H1 (cell line): Measurements from ENCODE around the gene FAM83B. TPM values are rescaled to one million over a fixed set of nuclear protein-coding genes. Genes with fewer than 3 reads are reported as not detected.

ENCODE experiments used
- CTCF ChIA-PET: fragments of 300-600 bp; sonication (Branson Sonifier 250); formaldehyde crosslinking; loops from one replicate; lab custom pipeline; 2021; ENCODE audit not compliant: partially characterized antibody; lab: Charles Lee
- POLR2A ChIA-PET: fragments of 300-600 bp; sonication (Branson Sonifier 250); formaldehyde crosslinking; loops from one replicate; lab custom pipeline; 2021; ENCODE audit warnings: inconsistent platforms; ENCODE audit not compliant: partially characterized antibody; lab: Charles Lee
- DNase-seq, 2 experiments: peaks; one replicate each; pipeline versions ENCODE4 v3.0.0 to v3.0.0-alpha.2; 2010 to 2022; ENCODE audit warnings: low spot score in 2 of 2, low read depth in 1 of 2, mixed read lengths in 1 of 2
- FAIRE-seq: peaks from 2 replicates; lab custom pipeline; 2011; peaks lifted over from hg19 to GRCh38; lab: Jason Lieb, UNC
- H2AFZ ChIP-seq: 2 replicates; pipeline ENCODE4 v1.8.1; 2012; ENCODE audit warnings: low read length, inconsistent platforms
- H2AK5ac ChIP-seq: 2 replicates; pipeline ENCODE4 v1.6.1; 2013; ENCODE audit warnings: low read depth, low read length
- H2BK120ac ChIP-seq: replicated peaks from 2 replicates; pipeline ENCODE3; 2013; ENCODE audit warnings: low read depth, low read length, inconsistent platforms
- H2BK12ac ChIP-seq: 2 replicates; pipeline ENCODE4 v1.6.1; 2013; ENCODE audit warnings: low read depth, low read length
- H2BK15ac ChIP-seq: 2 replicates; pipeline ENCODE4 v1.6.1; 2013; ENCODE audit warnings: low read length
- H2BK20ac ChIP-seq: 2 replicates; pipeline ENCODE4 v1.6.1; 2013; ENCODE audit warnings: low read length
- H2BK5ac ChIP-seq: 2 replicates; pipeline ENCODE4 v1.6.1; 2013; ENCODE audit warnings: low read depth, low read length
- H3K14ac ChIP-seq: 2 replicates; pipeline ENCODE4 v1.6.1; 2013; ENCODE audit warnings: inconsistent platforms; ENCODE audit not compliant: insufficient read length
- H3K18ac ChIP-seq: 2 replicates; pipeline ENCODE4 v1.6.1; 2013; ENCODE audit warnings: low read length; ENCODE audit errors: extremely low read depth
- H3K23ac ChIP-seq: 2 replicates; pipeline ENCODE4 v1.6.1; 2013; ENCODE audit warnings: inconsistent platforms; ENCODE audit not compliant: insufficient read length
- H3K23me2 ChIP-seq: 2 replicates; pipeline ENCODE4 v1.6.1; 2013; ENCODE audit warnings: low read depth, low read length
- H3K27ac ChIP-seq: 2 replicates; pipeline ENCODE4 v1.6.1; 2011; ENCODE audit warnings: low read depth, low read length, inconsistent platforms
- H3K27me3 ChIP-seq, 4 experiments: replicated peaks in 1 of 4; 1 replicate in 1 of 4; 2 replicates in 3 of 4; pipeline versions ENCODE4 v1.6.1 to v1.8.1; 2011 to 2013; ENCODE audit warnings: low read length in 3 of 4, mild to moderate bottlenecking in 3 of 4, inconsistent platforms in 2 of 4, mixed read lengths in 2 of 4, moderate library complexity in 1 of 4; ENCODE audit not compliant: control insufficient read depth in 3 of 4, insufficient read depth in 3 of 4; ENCODE audit errors: extremely low read depth in 1 of 4
- H3K36me3 ChIP-seq, 4 experiments: 2 replicates each; pipeline versions ENCODE4 v1.6.1 to v1.8.1; 2011 to 2013; ENCODE audit warnings: mild to moderate bottlenecking in 4 of 4, low read length in 3 of 4, moderate library complexity in 2 of 4, control low read depth in 1 of 4, inconsistent platforms in 1 of 4; ENCODE audit not compliant: insufficient read depth in 4 of 4, control insufficient read depth in 2 of 4
- H3K4ac ChIP-seq: replicated peaks from 2 replicates; pipeline ENCODE3; 2013; ENCODE audit warnings: low read length, low read depth, mixed read lengths, inconsistent platforms; ENCODE audit not compliant: insufficient read length
- H3K4me1 ChIP-seq, 4 experiments: replicated peaks in 1 of 4; 1 replicate in 1 of 4; 2 replicates in 3 of 4; pipeline versions ENCODE4 v1.6.1 to v1.8.1; 2011 to 2013; ENCODE audit warnings: low read length in 3 of 4, inconsistent platforms in 2 of 4, mixed read lengths in 1 of 4; ENCODE audit not compliant: insufficient read depth in 4 of 4, control insufficient read depth in 3 of 4
- H3K4me2 ChIP-seq, 2 experiments: 2 replicates each; pipeline versions ENCODE4 v1.6.1 to v1.8.1; 2011 to 2013; ENCODE audit warnings: low read depth in 2 of 2, low read length in 2 of 2, control low read depth in 1 of 2, inconsistent platforms in 1 of 2, mild to moderate bottlenecking in 1 of 2; ENCODE audit not compliant: insufficient read depth in 1 of 2
- H3K4me3 ChIP-seq, 4 experiments: fragments of 200-600, 300-600 bp in 1 of 4; sonication (generic), shearing (Covaris generic), sonication (Bioruptor Twin) in 1 of 4; 2 replicates each; pipeline versions ENCODE4 v1.5.1 to v1.8.1; 2011 to 2016; ENCODE audit warnings: low read length in 4 of 4, low read depth in 3 of 4, control low read depth in 2 of 4, inconsistent platforms in 2 of 4, mild to moderate bottlenecking in 2 of 4, mixed read lengths in 1 of 4, moderate library complexity in 1 of 4; ENCODE audit not compliant: insufficient read depth in 2 of 4; ENCODE audit errors: extremely low read depth in 1 of 4
- H3K56ac ChIP-seq: replicated peaks from 2 replicates; pipeline ENCODE3; 2013; ENCODE audit warnings: low read depth, mild to moderate bottlenecking, mixed read lengths, low read length, inconsistent platforms; ENCODE audit not compliant: insufficient read length
- H3K79me1 ChIP-seq: 2 replicates; pipeline ENCODE4 v1.6.1; 2013; ENCODE audit warnings: low read depth, low read length, control low read depth
- H3K79me2 ChIP-seq, 2 experiments: 2 replicates each; pipeline versions ENCODE4 v1.6.1 to v1.8.1; 2012 to 2013; ENCODE audit warnings: low read length in 2 of 2, mild to moderate bottlenecking in 2 of 2, inconsistent platforms in 1 of 2; ENCODE audit not compliant: insufficient read depth in 2 of 2, control insufficient read depth in 1 of 2
- H3K9ac ChIP-seq, 4 experiments: replicated peaks in 1 of 4; 1 replicate in 1 of 4; 2 replicates in 3 of 4; pipeline versions ENCODE4 v1.6.1 to v1.8.1; 2011 to 2013; ENCODE audit warnings: low read depth in 3 of 4, low read length in 3 of 4, control low read depth in 2 of 4, mild to moderate bottlenecking in 2 of 4, moderate library complexity in 2 of 4, inconsistent platforms in 1 of 4; ENCODE audit errors: extremely low read depth in 1 of 4
- H3K9me3 ChIP-seq, 2 experiments: 2 replicates each; pipeline versions ENCODE4 v1.6.1 to v1.8.1; 2012 to 2013; ENCODE audit warnings: mild to moderate bottlenecking in 2 of 2, moderate library complexity in 2 of 2, control low read depth in 1 of 2, inconsistent platforms in 1 of 2, low read depth in 1 of 2, low read length in 1 of 2, mixed read lengths in 1 of 2; ENCODE audit not compliant: insufficient read depth in 2 of 2
- H4K20me1 ChIP-seq, 2 experiments: replicated peaks in 1 of 2; 2 replicates each; pipeline versions ENCODE3 to v1.8.1; 2011 to 2013; ENCODE audit warnings: inconsistent platforms in 2 of 2, low read length in 2 of 2, mild to moderate bottlenecking in 1 of 2; ENCODE audit not compliant: insufficient read depth in 2 of 2, control insufficient read depth in 1 of 2
- H4K5ac ChIP-seq: 2 replicates; pipeline ENCODE4 v1.6.1; 2013; ENCODE audit warnings: low read length, low read depth, mixed read lengths, inconsistent platforms; ENCODE audit not compliant: insufficient read length
- H4K8ac ChIP-seq: 2 replicates; pipeline ENCODE4 v1.8.0; 2013; ENCODE audit warnings: mild to moderate bottlenecking, moderate library complexity, low read length, inconsistent platforms; ENCODE audit not compliant: insufficient read depth; ENCODE audit errors: extremely low read depth
- H4K91ac ChIP-seq: replicated peaks from 2 replicates; pipeline ENCODE3; 2013; ENCODE audit warnings: low read length, mixed read lengths, inconsistent platforms; ENCODE audit not compliant: insufficient read length
- ATF2 ChIP-seq: IDR thresholded peaks from 2 replicates; pipeline ENCODE4 v1.6.1; 2012; ENCODE audit warnings: low read length, inconsistent platforms
- BACH1 ChIP-seq: IDR thresholded peaks from 2 replicates; pipeline ENCODE4 v1.6.1; 2012; ENCODE audit warnings: low read length, improper control_type of control experiment
- E2F6 ChIP-seq: IDR thresholded peaks from 2 replicates; pipeline ENCODE4 v1.6.1; 2012; ENCODE audit warnings: inconsistent platforms
- EZH2 ChIP-seq: fragments of 200-600 bp; sonication (generic); IDR thresholded peaks from 2 replicates; pipeline ENCODE4 v1.7.1; 2012; ENCODE audit warnings: low read depth, mild to moderate bottlenecking, moderate library complexity, low read length, inconsistent platforms; ENCODE audit not compliant: severe bottlenecking
- GTF2F1 ChIP-seq: IDR thresholded peaks from 2 replicates; pipeline ENCODE4 v1.6.1; 2012; ENCODE audit warnings: low read depth, low read length, improper control_type of control experiment, borderline replicate concordance
- MAX ChIP-seq: IDR thresholded peaks from 2 replicates; pipeline ENCODE4 v1.6.1; 2012; ENCODE audit warnings: inconsistent platforms
- PHF8 ChIP-seq: fragments of 200-600 bp; sonication (generic); conservative IDR thresholded peaks from 2 replicates; pipeline ENCODE4 v1.7.1; 2012; ENCODE audit warnings: low read depth, mild to moderate bottlenecking, inconsistent platforms, low read length, moderate library complexity
- POLR2A ChIP-seq, 2 experiments: IDR thresholded peaks; 1 replicate in 1 of 2; 2 replicates in 1 of 2; pipeline ENCODE4 v1.6.1; 2011; ENCODE audit warnings: low read depth in 2 of 2, low read length in 2 of 2, mild to moderate bottlenecking in 2 of 2; ENCODE audit errors: control extremely low read depth in 1 of 2
- RAD21 ChIP-seq, 2 experiments: IDR thresholded peaks in 1 of 2; conservative IDR thresholded peaks in 1 of 2; 2 replicates each; pipeline ENCODE4 v1.6.1; 2011; ENCODE audit warnings: low read depth in 2 of 2, low read length in 2 of 2, improper control_type of control experiment in 1 of 2, inconsistent platforms in 1 of 2, mild to moderate bottlenecking in 1 of 2, moderate library complexity in 1 of 2
- RFX5 ChIP-seq: IDR thresholded peaks from 2 replicates; pipeline ENCODE4 v1.6.1; 2011; ENCODE audit warnings: low read depth, low read length, improper control_type of control experiment, borderline replicate concordance
- SIX5 ChIP-seq: IDR thresholded peaks from 2 replicates; pipeline ENCODE4 v1.6.1; 2011; ENCODE audit warnings: mild to moderate bottlenecking, low read depth, low read length
- SP2 ChIP-seq: IDR thresholded peaks from 2 replicates; pipeline ENCODE4 v1.6.1; 2012; ENCODE audit warnings: mild to moderate bottlenecking, low read length, inconsistent platforms
- whole genome bisulfite sequencing, 2 experiments: shearing (Covaris generic) in 1 of 2; methylation state at CpG; one replicate each; pipeline versions ENCODE4 v1.1.6 to v1.1.7; 2013 to 2015; ENCODE audit warnings: low lambda C conversion rate in 2 of 2, mixed read lengths in 2 of 2, inconsistent platforms in 1 of 2, low coverage in 1 of 2, missing lambda C conversion rate in 1 of 2; ENCODE audit not compliant: insufficient replicate concordance in 2 of 2, insufficient coverage in 1 of 2, insufficient read length in 1 of 2; ENCODE audit errors: extremely low coverage in 1 of 2, missing lambda C conversion rate in 1 of 2; 5-methylcytosine and 5-hydroxymethylcytosine counted together
- polyA plus RNA-seq, 7 experiments: library from polyadenylated mRNA; depleted of rRNA in 3 of 7; stranded (reverse) in 5 of 7; unstranded in 2 of 7; fragments of >200 nt in 5 of 7; fragments of 200-250 nt in 2 of 7; gene quantifications; 1 replicate in 5 of 7; 2 replicates in 1 of 7; 4 replicates in 1 of 7; pipeline versions ENCODE4 v1.2.1 to v1.2.3, GENCODE V29; 2011 to 2013; ENCODE audit warnings: missing spikeins in 2 of 7, mixed read lengths in 2 of 7
- total RNA-seq: library from RNA; stranded (reverse); fragmentation: NEBNext Ultra II Directional; extraction: Animal tissue kit (Norgen Biotek cat#: 25700); gene quantifications from 2 replicates; pipeline ENCODE4 v1.2.1, GENCODE V29; 2021

Gene FAM83B
- total and polyA plus RNA-seq, 2 of the 8 experiments (the other 6 are each of a cell fraction or from before 2014, with no cell fraction given) = 0.71 to 5.7 TPM

GRCh38 chr6:54981276-54981609, 134.7 kb downstream of the FAM83B start:
- no peak overlapping the region for H3K23ac ChIP-seq
- WGBS, 2 experiments = 100% methylated on average over 2 of the region's 2 CpGs; no CpG with 5 or more reads in 1 of the 2 experiments
- no peak overlapping the region for H3K56ac ChIP-seq
- no peaks in the 10 kb centered on the region for H3K27me3 ChIP-seq
- H3K4me1 ChIP-seq = no peaks in the 10 kb centered on the region
- H3K14ac ChIP-seq = no peak overlapping the region
- no peak overlapping the region for H2BK15ac ChIP-seq
- H2BK120ac ChIP-seq = no peak overlapping the region
- no peaks in the 10 kb centered on the region for H3K9me3 ChIP-seq
- no peak overlapping the region for H4K5ac ChIP-seq
- no peak overlapping the region for H3K9ac ChIP-seq
- H3K4ac ChIP-seq = no peak overlapping the region
- FAIRE-seq = no peak
- H2BK12ac ChIP-seq = no peak overlapping the region
- H2AFZ ChIP-seq = no peak overlapping the region
- ChIA-PET POLR2A (interaction anchor here (0.6 kb wide), 1 partner anchor 124 kb away, joined by 5 read pairs; no protein-coding TSS in a partner anchor), CTCF (interaction anchor here (0.7 to 3.1 kb wide), 3 partner anchors 12 to 264 kb away, joined by 3 to 12 read pairs (median 3); no protein-coding TSS in a partner anchor)
- H3K79me2 ChIP-seq = no peaks in the 10 kb centered on the region
- no peak overlapping the region for H2BK20ac ChIP-seq
- H2AK5ac ChIP-seq = no peak overlapping the region
- H3K4me3 ChIP-seq = no peak overlapping the region
- H4K91ac ChIP-seq = no peak overlapping the region
- no peak overlapping the region for H2BK5ac ChIP-seq
- H4K8ac ChIP-seq = no peak overlapping the region
- DNase-seq = no peak
- no peak overlapping the region for H3K18ac ChIP-seq
- no peaks in the 10 kb centered on the region for H3K36me3 ChIP-seq
- no peak overlapping the region for H3K27ac ChIP-seq
- no peak overlapping the region for H3K4me2 ChIP-seq
- no peaks in the 10 kb centered on the region for H3K79me1 ChIP-seq
- no peaks in the 10 kb centered on the region for H3K23me2 ChIP-seq
- no peaks in the 10 kb centered on the region for H4K20me1 ChIP-seq
- TF ChIP-seq MAX (no peak), E2F6 (no peak), RAD21 (IDR thresholded peaks at IDR 0.05 in 1 of 2, conservative IDR thresholded peaks at IDR 0.05 in 1 of 2; ENCODE audit: low read depth in 2 of 2, low read length in 2 of 2) (no peak), EZH2 (no peak), SIX5 (no peak), RFX5 (no peak), BACH1 (no peak), SP2 (no peak), POLR2A (IDR thresholded peaks at IDR 0.05; ENCODE audit: control extremely low read depth in 1 of 2, low read depth in 2 of 2, low read length in 2 of 2) (no peak), PHF8 (no peak), ATF2 (no peak), GTF2F1 (no peak)
